NCI-H82 (cell line): Measurements from ENCODE around the gene POTEJ.
"Not testable (repeated sequence)": the region's sequence is repeated elsewhere in the genome, so short reads cannot be mapped to it uniquely, and the experiment has no call there.

ENCODE experiments used
- DNase-seq: peaks from one replicate; lab custom pipeline; 2025; lab: John Stamatoyannopoulos, UW

The POTEJ gene

DNA sequence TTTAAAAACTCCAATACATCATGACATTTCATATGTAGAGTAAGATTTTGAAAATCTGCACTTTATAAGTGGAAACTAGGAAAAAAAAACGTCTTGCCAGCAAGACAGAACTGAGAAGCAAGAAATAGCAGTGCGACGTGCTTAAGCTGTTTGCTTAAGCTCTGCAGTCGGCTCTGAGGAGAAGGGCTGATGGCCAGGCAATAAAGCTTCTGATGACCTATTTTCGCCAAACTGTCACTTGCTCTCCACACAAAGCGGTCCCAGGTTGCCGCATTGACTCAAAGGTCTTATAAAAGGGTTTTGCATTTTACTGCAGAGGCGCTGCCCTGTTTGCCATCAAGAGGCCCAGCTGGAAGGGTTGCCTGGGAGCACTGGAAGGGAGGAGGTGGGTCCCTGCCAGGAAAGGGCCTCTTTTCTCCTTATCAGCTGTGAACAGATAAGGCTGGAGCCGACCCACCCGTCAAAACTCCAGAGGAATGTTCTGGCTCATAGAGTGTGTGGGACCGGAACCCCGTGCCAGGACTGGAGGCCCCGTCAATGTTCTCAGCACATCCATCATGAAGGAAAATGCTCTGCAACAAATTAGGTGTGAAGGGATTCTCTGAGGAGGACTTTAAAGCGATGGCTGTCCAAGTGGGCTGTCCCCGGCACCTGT is 9.5 kb upstream of the POTEJ start:
- DNase-seq: not testable (repeated sequence)

DNA sequence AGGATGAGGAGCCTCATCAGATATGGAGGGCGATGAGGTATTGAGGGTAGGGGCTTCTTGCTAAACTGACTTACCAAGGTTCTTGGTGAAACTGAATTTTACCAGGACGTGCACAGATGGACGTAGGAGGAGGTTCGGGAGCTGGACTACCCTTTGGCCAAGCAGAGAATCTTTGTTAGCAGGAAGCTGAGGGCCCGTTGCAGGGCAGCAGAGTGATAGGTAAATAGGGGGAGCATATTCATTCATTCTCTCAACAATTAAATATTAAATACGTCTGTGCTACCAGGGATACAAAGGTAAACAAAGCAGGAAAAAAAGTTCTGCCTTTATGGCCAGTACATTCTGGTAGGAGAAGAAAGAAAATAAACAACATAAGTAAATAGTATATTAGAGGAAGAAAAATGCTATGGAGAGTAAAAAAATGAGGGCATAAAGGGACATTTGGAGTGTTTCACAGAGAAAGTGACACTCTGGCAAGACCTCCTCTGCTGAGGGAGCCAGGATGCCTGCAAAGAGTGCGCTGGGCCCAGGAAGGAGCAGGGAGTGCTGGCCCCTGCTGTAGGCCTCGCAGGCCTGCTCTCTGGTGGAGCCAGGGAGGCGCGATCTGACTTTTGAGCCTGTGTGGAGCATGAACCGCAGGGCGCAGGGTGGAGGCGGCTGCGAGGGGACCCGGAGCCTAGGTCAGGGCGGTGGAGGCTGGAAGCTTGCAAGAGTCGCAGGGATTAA is 2.8 kb upstream of the POTEJ start:
- not testable (repeated sequence) for DNase-seq

DNA sequence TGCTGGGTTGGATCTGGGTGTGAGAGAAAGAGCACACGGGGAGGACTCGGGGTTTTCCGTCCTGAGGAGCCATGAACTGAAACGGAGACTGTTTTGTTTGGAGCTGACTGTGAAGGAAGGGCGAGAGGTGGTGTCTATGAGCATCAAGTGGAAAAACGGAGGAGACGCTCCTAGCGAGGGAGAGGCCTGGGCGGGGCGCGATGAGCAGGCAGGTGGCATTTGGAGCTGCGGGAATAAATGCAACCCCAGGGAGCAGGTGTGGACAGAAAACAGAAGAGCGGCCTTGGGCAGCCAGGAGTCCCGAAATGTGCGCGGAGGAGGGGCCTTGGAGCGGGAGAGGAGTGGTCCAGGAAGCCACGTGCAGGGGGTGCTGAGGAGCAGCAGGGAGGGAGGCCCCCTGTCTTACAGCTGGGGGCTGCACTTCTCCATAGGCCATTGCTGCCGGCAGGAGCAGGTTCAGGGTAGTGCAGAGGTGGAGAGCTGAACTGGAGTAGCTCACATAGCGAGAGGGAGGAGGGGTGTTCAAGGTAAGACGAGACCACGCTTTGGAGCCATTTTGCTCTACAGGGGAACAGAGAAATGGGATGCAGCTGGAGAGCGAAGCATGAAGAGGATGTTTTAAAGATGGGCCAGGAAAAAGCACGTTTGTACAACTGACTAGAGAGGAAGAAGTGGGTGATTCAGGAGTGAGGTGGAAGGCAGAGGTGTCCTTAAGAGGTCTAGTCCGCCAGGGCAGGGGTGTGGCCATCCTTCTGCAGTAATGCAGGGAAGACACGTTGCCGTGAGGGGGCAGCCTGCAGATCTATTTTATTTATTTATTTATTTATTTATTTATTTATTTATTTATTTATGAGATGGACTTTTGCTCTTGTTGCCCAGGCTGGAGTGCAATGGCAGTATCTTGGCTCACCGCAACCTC is 2.0 kb upstream of the POTEJ start:
- not testable (repeated sequence) for DNase-seq

DNA sequence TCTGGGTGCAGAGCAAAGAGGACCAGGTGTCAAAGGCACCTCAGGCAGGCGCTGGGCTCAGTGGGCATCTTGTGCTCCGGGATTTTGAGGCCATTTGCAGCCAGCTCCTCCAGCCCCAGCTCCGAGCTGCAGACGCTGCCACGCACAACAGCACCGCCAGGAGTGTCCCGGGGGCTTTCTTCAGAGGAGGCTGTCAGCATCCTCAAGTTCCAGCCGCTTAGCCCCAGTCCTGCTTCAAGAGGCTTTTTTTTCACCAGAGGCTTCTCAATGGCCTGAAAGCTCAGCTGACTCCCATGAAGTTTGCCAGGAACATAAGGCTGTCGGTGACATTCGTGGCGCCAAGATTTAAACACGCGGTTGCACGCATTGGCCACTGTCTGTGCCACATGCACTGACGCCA is 754 bp upstream of the POTEJ start:
- not testable (repeated sequence) for DNase-seq

DNA sequence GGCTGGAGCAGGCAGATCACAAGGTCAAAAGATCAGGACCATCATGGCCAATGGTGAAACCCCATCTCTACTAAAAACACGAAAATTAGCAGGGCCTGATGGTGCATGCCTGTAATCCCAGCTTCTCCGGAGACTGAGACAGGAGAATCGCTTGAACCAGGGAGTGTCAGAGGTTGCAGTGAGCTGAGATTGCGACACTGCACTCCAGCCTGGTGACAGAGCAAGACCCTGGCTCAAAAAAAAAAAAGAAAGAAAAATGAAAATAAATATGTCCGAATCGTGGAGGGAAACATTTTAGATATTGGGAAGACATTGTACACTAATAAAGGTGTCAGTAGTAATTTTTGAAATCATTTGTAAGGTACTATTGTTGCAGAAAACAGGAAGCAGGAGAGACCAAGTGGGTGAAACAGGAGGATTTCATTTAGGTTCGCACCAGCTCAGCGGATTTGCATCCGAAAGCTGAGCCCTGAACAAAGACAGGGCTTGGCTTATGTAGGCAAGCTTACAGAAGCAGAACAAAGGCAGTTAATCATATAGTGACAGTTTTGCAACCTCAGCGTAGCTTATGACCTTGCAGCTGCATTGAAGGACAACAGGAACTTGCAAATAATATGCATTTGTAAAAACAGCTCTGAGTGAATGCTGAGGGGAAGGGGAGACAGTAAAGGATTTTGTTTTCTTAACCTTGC is 17.7 kb downstream of the POTEJ start:
- DNase-seq: not testable (repeated sequence)

DNA sequence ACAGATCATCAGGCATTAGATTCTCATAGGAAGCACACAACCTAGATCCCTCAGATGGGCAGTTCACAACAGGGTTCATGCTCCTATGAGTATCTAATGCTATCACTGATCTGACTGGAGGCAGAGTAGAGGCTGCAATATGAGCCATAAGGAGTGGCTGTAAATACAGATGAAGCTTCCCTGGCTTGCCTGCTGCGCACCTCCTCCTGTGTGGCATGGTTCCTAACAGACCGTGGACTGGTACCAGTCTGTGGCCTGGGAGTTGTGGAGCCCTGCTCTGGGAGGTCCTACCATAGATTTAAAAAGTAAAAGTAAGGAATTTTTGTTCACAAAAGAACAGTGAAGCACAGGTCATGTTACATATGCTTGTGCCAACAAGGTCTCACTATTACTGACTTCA is 27.7 kb downstream of the POTEJ start:
- not testable (repeated sequence) for DNase-seq

DNA sequence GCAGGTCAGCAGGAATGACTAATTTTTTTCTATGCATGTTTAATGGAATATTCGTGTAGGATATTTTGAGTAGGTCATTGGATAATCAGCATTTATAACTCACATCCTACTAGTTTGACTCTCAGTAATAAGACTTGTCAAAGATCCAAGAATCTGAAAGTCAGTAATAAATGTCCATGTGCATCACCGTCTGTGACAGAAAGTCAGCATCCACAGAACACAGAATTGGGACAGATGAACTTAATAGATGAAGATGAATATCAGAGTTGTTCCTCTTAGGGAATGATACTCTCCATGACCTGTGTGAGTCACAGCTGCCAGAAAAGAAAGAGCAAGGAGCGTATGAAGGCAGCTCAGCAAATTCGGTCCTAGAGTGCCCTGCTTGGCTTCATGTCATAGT is 30.4 kb downstream of the POTEJ start:
- not testable (repeated sequence) for DNase-seq

DNA sequence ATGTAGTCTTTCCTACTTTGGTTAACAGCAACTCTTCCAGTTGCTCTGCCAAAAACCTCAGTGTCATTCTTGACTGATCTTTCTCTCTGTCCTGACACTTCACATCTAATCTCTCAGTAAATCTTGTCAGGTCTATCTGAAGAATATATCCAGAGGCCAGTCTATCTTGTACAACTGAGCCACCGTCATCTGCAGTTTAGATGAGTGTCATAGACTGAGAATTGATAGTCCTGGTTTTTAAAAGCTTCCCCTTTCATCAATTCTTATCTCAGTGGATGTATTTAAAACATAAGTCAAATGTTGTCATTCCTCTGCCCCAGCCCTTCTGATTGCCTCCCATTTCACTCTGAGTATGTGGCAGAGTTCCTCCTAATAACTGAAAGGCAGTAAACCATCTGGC is 38.0 kb downstream of the POTEJ start:
- DNase-seq: not testable (repeated sequence)

DNA sequence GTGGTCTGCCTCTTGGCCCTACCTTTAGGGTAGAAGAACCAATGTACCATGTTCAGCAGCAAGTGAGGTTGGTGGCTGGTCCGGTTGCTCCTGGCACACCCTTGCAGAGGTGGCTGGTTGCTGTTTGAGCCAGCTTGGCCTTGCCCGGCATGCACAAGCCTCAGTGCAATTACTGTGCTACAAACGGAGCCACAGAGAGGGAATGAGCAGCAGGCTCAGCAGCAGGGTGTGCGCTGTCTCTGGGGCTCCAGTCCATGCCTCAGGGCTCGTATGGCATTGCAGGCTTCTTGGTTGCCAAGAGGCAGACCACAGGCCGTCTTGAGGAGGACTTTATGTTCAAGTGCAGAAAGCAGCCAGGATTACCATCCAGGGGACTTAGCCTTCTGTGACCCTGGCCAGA is 53.3 kb downstream of the POTEJ start:
- DNase-seq: not testable (repeated sequence)

DNA sequence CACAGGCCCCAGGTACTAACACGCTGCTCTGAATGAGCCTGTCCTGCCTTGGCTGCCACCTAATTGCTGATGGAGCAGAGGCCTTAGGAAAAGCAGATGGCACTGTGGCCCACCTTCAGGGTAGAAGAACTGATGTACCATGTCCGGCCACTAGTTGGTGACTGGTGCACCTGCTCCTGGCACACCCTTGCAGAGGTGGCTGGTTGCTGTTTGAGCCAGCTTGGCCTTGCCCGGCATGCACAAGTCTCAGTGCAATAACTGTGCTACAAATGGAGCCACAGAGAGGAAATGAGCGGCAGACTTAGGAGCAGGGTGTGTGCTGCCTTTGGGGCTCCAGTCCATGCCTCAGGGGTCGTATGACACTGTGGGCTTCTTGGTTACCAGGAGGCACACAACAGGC is 54.4 kb downstream of the POTEJ start:
- not testable (repeated sequence) for DNase-seq

DNA sequence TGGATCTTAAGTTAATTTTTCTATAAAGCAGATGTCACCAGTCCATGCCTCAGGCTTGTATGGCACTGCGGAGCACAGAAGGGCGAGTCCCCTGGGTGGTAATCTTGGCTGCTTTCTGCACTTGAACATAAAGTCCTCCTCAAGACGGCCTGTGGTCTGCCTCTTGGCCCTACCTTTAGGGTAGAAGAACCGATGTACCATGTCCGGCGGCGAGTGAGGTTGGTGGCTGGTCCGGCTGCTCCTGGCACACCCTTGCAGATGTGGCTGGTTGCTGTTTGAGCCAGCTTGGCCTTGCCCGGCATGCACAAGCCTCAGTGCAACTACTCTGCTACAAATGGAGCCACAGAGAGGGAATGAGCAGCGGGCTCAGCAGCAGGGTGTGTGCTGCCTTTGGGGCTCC is 56.3 kb downstream of the POTEJ start:
- not testable (repeated sequence) for DNase-seq

DNA sequence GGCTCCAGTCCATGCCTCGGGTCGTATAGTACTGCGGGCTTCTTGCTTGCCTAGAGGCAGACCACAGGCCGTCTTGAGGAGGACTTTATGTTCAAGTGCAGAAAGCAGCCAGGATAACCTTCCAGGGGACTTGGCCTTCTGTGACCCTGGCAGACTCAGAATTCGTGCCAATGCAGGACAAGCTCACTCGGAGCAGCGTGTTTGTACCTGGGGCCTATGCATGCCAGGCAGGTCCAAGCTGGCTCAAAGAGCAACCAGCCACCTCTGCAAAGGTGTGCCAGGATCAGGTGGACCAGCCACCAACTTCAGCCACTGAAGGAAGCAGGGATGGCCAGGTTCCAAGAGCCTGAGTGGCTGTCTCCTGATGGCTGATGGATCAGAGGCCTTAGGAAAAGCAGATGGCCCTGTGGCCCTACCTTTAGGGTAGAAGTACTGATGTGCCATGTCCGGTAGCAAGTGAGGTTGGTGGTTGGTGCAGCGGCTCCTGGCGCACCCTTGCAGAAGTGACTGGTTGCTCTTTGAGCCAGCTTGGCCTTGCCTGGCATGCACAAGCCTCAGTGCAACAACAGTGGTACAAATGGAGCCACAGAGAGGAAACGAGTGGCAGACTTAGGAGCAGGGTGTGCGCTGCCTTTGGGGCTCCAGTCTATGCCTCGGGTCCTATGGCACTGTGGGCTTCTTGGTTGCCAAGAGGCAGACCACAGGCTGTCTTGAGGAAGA is 58.9 kb downstream of the POTEJ start:
- DNase-seq: not testable (repeated sequence)

DNA sequence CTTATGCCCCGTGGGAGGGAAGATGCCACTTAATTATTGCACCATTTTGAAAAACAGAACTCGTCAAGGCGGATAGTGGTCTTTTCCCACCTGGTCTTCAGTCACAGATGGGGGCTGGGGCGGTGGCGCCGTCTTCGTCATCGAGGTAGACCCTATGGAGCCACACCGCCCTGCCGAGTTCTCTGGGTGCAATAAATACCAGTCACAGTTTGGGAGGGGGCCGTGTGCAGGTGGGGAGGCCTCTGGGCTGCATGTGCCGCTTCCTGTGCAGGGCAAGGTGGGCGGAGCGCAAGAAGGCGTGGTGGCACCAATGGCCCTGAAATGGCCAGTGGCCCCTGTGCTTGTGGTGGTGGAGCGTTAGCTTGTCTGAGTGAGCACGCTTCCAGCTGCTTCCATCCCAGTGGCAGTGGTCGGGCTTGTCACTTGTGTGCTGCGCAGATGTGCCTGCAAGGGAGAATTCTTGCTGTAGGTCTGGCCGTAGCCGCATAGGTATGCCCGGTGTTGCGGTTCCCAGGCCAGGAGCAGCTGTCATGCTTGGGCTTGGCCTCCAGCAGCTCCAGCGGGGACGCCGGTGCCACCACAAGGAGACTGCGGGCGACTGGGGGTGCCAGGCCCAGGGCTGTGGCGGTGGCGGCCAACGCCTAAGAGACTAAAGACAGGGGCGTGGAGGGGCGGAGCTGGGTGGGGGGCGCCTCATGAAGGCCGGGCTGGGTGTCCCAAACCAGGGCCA is 81.0 kb downstream of the POTEJ start:
- DNase-seq: not testable (repeated sequence)

DNA sequence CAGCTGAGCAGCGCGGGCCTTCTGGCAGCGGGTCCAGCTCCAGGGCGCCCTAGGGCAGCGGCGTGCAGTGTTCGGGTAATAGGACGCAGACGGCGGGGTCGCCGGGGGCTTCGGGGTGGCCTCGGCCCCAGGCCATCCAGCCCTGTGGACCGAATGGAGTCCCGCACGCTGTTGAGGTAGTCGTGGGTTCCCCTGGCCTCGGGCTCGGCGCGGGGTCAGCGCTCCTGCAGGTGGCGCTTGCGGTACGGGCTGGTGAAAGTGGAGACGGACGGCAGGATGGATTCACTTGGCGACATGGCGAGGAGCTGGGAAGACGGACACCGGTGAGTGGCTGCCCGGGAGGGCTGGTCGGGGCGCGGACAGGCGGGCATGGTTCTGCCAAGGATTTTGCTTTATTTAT is 82.2 kb downstream of the POTEJ start:
- DNase-seq: not testable (repeated sequence)

DNA sequence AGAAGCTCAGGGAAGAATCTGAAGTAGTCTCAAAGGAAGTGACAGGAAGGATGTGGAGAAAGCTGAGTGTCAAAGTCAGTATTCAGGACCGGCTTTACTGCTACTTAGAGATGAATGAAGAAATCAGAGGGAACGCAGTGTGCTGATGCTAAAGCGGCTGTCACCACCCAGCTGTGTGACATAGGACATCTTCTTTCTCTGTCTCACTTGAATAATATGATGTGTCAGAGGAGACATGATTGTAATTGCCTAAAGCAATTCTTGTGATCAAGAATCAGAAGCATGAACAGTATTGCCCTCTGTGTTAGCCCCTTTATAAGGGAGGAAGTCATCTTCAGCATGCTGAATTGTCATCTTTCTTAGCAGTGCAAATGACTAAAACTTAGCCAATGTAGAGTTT is 92.0 kb downstream of the POTEJ start:
- not testable (repeated sequence) for DNase-seq
